Measurements from ENCODE around the gene CXCL14.

CXCL14 gene

GRCh38 chr5:135596157-135596763 lies 17.5 kb upstream of the CXCL14 start:
- DNase-seq (ENCODE audit: low read depth): no peak

- no peak for DNase-seq (ENCODE audit: low read depth)
These were observed 15.7 kb upstream of the CXCL14 start for GRCh38 chr5:135594416-135594960.

- DNase-seq (ENCODE audit: low read depth): no peak
These were observed 15.1 kb upstream of the CXCL14 start for GRCh38 chr5:135593886-135594285.

GRCh38 chr5:135593141-135593540 lies 14.3 kb upstream of the CXCL14 start:
- no peak for DNase-seq (ENCODE audit: low read depth)

GRCh38 chr5:135592312-135593045 lies 13.7 kb upstream of the CXCL14 start:
- DNase-seq (ENCODE audit: low read depth): no peak

GRCh38 chr5:135591277-135591676 lies 12.5 kb upstream of the CXCL14 start:
- DNase-seq (ENCODE audit: low read depth): no peak

- DNase-seq (ENCODE audit: low read depth): no peak
These were observed 10.4 kb upstream of the CXCL14 start for GRCh38 chr5:135589152-135589551.

- no peak for DNase-seq (ENCODE audit: low read depth)
These were observed 9.2 kb upstream of the CXCL14 start for GRCh38 chr5:135587721-135588663.

- DNase-seq (ENCODE audit: low read depth): no peak
These were observed 6.1 kb upstream of the CXCL14 start for GRCh38 chr5:135584918-135585317.

GRCh38 chr5:135584276-135584675 lies 5.5 kb upstream of the CXCL14 start:
- DNase-seq (ENCODE audit: low read depth): no peak

GRCh38 chr5:135582099-135582781 lies 3.4 kb upstream of the CXCL14 start:
- DNase-seq (ENCODE audit: low read depth): no peak

GRCh38 chr5:135578305-135578684 lies 496 bp downstream of the CXCL14 start:
- DNase-seq (ENCODE audit: low read depth): no peak

GRCh38 chr5:135577421-135577820 lies 1.4 kb downstream of the CXCL14 start:
- DNase-seq (ENCODE audit: low read depth): no peak

GRCh38 chr5:135576075-135576599 lies 2.7 kb downstream of the CXCL14 start:
- no peak for DNase-seq (ENCODE audit: low read depth)

- no peak for DNase-seq (ENCODE audit: low read depth)
These were observed 4.3 kb downstream of the CXCL14 start for GRCh38 chr5:135574493-135574892.

- DNase-seq (ENCODE audit: low read depth): no peak
These were observed 6.9 kb downstream of the CXCL14 start for GRCh38 chr5:135571902-135572301.

GRCh38 chr5:135571066-135571609 lies 7.7 kb downstream of the CXCL14 start:
- no peak for DNase-seq (ENCODE audit: low read depth)

GRCh38 chr5:135570453-135570764 lies 8.4 kb downstream of the CXCL14 start:
- no peak for DNase-seq (ENCODE audit: low read depth)

GRCh38 chr5:135569755-135570452 lies 8.9 kb downstream of the CXCL14 start:
- DNase-seq (ENCODE audit: low read depth): no peak

GRCh38 chr5:135568923-135569360 lies 9.8 kb downstream of the CXCL14 start:
- no peak for DNase-seq (ENCODE audit: low read depth)

- DNase-seq (ENCODE audit: low read depth): no peak
These were observed 10.5 kb downstream of the CXCL14 start for GRCh38 chr5:135568246-135568645.
